COLO668 (cell line): Measurements from ENCODE around the gene REEP1.
"Not testable (repeated sequence)": the region's sequence is repeated elsewhere in the genome, so short reads cannot be mapped to it uniquely, and the experiment has no call there.

ENCODE experiments used
- DNase-seq: peaks from one replicate; lab custom pipeline; 2025; ENCODE audit not compliant: unreplicated experiment; lab: John Stamatoyannopoulos, UW

Gene REEP1

GRCh38 chr2:86249176-86249575 lies 88.2 kb downstream of the REEP1 start:
- DNase-seq: no peak

- DNase-seq: not testable (repeated sequence)
Measured at GRCh38 chr2:86245222-86245621, 92.2 kb downstream of the REEP1 start.

DNA sequence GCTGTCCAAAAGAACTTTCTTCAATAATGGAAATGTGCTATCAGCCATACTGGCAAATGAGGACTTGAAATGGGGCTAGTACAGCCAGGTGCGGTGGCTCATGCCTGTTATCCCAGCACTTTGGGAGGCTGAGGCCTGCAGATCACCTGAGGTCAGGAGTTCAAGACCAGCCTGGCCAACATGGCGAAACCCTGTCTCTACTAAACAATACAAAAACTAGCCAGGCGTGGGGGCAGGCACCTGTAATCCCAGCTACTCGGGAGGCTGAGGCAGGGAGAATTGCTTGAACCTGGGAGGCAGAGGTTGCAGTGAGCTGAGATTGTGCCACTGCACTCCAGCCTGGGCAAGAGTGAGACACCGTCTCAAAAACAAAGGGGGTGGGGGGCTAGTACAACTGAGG lies 92.6 kb downstream of the REEP1 start:
- not testable (repeated sequence) for DNase-seq

DNA sequence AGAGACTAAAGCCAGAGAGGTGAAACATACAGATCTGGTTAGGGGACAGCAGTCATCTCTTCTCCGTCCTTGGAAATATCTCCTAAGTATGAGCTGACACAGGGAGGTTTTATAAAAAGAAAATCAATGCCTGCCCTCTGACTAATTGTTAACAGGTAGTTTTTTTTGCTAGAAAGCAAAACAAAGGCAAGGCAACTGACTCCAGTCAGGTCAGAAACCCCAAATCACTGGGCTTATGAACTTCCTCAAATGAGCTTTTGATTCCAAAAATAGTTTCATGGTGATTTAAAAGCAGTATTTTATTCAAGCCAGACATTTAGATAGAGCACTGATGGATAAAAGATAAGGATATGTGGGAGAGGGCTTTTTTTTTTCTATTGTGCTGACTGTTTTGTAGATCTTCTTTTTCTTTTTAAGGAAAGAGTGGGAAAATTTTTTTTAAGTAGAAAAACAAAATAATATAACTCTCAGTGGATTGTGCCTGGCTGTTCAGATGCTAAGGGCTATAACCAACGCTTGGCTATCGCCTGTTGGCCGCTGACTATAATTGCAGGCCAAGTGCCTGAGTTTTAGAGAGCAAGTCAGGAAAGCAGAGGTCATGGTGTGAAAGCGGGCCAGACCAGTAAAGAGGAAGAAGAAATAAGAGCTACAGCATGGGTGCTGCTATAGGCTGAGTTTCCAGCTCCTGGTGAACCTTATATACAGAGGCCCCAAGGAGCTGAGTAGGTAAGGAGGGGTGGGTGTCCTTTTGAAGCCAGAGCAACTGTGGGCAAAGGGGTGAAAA lies 93.3 kb downstream of the REEP1 start:
- DNase-seq: no peak

DNA sequence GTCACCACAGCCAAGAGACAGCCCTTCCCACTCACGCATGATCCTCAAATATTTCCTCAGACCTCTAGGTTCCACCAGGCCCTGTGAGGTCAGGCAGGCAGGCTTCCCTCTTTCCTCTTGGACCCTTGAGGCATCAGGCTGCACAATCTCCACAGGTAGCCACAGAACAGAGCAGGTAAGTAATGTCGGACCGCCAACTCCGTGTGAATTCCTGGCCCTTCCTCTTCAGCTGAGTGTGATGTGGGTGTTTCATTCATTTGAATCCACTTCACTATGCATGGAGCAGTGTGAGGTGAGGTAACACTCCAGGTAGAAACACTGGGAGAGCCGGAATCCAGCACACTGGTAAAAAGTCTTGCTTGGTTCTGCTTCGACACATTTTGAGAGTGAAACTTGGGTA lies 94.2 kb downstream of the REEP1 start:
- DNase-seq: no peak

GRCh38 chr2:86241611-86242010 lies 95.8 kb downstream of the REEP1 start:
- no peak for DNase-seq

GRCh38 chr2:86240251-86240650 lies 97.2 kb downstream of the REEP1 start:
- DNase-seq: no peak

- no peak for DNase-seq
Measured at GRCh38 chr2:86239745-86240144, 97.7 kb downstream of the REEP1 start.

DNA sequence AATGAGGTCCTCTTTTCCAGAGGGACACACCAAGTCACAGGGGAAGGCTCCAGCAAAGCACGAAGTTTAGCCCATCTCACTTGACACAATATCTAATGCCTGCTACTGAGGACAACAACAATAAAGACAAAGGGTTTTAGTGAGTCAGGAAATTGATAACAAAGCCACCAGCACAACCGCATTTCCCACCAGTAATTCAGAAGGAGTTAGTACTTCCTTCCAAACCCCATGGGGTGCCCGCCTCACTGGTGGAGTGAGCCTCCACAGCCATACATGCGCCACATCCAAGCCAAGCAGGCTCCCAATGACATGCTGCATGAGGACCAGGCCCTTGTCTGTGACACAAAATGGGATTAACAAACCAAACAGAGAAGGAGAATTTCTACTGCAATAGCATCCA lies 98.1 kb downstream of the REEP1 start:
- no peak for DNase-seq

DNA sequence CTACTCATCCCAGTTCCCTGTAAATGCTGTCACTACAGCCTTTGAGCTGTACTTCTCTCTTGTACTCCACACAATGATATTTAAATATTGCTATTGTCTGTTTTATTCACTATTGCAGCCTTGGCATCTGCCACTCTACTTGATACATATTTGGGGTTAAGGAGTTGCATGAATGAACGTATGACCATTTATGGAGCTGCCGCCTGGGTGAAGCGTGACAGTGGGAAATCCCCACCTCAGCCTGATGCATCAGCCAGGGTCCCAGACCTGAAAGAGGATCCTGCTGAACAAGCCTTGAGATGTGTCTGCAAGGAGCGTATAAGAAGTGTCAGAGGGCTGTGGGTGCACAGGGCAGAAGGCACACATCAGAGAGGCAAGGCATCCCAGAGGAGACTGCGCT lies 99.1 kb downstream of the REEP1 start:
- DNase-seq: no peak

DNA sequence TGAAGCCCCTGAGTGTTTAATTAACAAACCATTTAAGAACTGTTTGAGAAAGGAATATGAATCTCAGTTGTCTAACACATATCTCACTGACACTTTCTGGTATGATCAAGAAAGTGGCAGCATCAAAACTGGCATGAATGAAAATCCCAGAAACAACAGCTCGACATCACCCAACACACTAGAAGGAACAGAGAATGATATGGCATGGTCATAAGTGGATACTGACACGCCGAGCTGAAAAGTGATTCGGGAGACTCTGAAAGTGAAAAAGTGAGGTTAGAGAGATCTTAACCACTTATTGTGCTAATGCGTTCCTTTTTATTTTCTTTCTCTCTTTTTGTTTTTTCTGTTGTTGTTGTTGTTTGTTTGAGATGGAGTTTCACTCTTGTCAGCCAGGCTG lies 100.3 kb downstream of the REEP1 start:
- no peak for DNase-seq

GRCh38 chr2:86235196-86235980 lies 102.0 kb downstream of the REEP1 start:
- DNase-seq: no peak

- no peak for DNase-seq
Measured at GRCh38 chr2:86234563-86235131, 102.8 kb downstream of the REEP1 start.

- DNase-seq: no peak
Measured at GRCh38 chr2:86233436-86233835, 104.0 kb downstream of the REEP1 start.

DNA sequence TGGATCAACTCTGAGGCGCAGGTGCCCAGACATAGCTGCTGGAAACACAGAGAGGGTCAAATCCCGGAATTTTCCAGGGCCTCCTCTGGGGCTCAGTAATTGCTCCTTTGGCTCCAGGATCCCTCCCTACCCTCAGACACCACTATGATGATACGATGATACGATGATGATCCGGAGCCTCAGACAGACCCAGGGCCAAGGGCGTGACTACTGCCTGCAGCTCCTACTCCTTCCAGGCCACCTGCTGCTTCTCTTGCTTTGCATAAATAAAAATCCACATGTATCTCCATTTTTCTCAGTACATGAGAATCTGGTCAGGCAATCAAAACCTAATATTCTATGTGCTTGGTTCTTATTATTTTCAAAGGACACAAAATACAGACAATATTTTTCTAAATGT lies 104.5 kb downstream of the REEP1 start:
- no peak for DNase-seq

- no peak for DNase-seq
Measured at GRCh38 chr2:86232373-86232784, 105.0 kb downstream of the REEP1 start.

GRCh38 chr2:86231680-86232372 lies 105.6 kb downstream of the REEP1 start:
- no peak for DNase-seq

DNA sequence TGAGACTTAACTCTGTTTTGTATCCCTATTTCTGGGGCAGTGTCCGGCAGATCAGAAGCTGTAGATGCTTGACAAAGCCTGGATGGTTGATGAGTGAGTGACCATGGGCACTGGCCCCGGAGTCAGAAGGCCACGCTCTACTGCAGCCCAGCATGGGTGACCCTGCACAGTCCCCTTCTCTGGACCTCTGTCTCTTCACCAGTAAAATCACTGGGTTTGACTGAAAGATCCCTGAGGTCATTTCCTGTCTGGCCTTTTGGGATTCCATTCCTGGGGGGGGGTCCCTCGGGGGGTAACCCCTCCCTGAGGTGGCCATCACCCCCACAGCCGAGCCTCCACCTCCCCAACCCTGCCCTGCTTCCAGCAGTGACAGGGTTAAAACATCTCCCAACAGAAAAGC lies 106.5 kb downstream of the REEP1 start:
- no peak for DNase-seq

GRCh38 chr2:86229221-86229620 lies 108.2 kb downstream of the REEP1 start:
- no peak for DNase-seq

- DNase-seq: not testable (repeated sequence)
Measured at GRCh38 chr2:86228574-86228973, 108.9 kb downstream of the REEP1 start.

DNA sequence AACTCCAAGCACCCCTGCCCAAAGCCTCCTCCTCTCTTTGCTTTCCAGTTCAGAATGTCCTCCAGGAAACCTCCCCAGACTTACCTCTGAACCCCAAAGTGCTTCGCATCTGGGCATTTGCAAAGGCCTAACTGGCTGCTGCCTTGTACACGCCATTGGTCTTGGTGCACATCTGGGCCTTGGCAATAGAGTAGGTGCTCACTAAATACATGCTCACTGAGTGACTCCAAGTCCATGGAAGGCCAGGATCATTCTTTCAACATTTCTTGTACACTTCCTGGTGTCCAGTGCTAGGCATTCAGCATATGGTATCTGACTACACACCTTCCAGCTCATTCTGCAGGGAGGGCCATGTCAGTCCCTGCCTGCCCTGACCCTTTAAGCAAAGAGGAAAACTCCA lies 109.7 kb downstream of the REEP1 start:
- DNase-seq: no peak
